Right atrium auricular region (tissue), 2 donors: ENCODE results near the gene TMEM184B. TPM values are rescaled to one million over a fixed set of nuclear protein-coding genes. Genes with fewer than 3 reads are reported as not detected.
A peak's percentile ranks its signal among the peaks of the same experiment; 100 is the strongest.

Source experiments
- DNase-seq: peaks from one replicate; pipeline ENCODE4 v3.0.0-alpha.2; 2019; ENCODE audit warnings: low spot score
- H3K27ac ChIP-seq, 2 donors: fragments of 200-600 bp; sonication (generic); 1 replicate in 1 of 2; 2 replicates in 1 of 2; pipeline ENCODE4 v1.5.1; 2016 to 2019
- H3K27me3 ChIP-seq, 2 donors: fragments of 200-600 bp; sonication (generic); one replicate each; pipeline versions ENCODE4 v1.5.1 to v1.6.0; 2017 to 2019
- H3K36me3 ChIP-seq: fragments of 200-600 bp; sonication (generic); one replicate; pipeline ENCODE4 v1.5.1; 2016
- H3K4me1 ChIP-seq, 2 donors: fragments of 200-600 bp; sonication (generic); one replicate each; pipeline versions ENCODE4 v1.5.1 to v1.6.0; 2017 to 2019
- H3K4me3 ChIP-seq, 2 donors: fragments of 200-600 bp; sonication (generic); 1 replicate in 1 of 2; 2 replicates in 1 of 2; pipeline ENCODE4 v1.5.1; 2017 to 2019; ENCODE audit warnings: mild to moderate bottlenecking in 1 of 2, moderate library complexity in 1 of 2
- H3K9me3 ChIP-seq, 2 donors: fragments of 200-600 bp; sonication (generic); one replicate each; pipeline ENCODE4 v1.5.1; 2019
- total RNA-seq, 2 donors: library from RNA; depleted of rRNA; stranded (reverse); fragments of >200 nt; gene quantifications; one replicate each; pipeline ENCODE4 v1.1.0, GENCODE V29; 2016
- TF ChIP-seq, protein P1 (sequence below), 2 donors: fragments of 200-600 bp; sonication (generic); IDR thresholded peaks; one replicate each; pipeline ENCODE4 v1.5.1; 2019; ENCODE audit warnings: antibody characterized with exemption in 2 of 2

The TMEM184B gene
- total RNA-seq, 2 donors from 2014 or later, result 51.2 to 76.1 TPM

DNA sequence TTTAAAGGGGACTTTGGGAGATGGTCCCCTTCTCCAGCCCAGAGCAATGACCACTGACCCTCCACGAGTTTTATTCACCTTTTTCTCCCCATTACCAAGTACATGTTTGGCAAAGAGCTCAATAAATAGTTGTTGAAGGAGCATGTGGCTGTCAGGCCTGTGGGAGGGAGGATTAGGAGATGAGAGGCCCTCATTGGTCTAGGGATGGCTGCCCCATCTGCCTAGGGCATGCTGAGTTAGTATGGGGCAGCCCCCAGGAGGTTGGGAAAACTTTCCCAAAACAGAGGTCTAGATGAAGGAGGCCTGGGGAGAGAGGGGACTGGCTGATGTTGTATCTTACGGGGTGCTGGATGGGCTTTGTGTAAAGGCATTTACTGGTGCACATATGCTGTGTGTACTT lies 60.4 kb downstream of the TMEM184B start:
- Histone ChIP-seq H3K4me1 (peaks cover 0 to 16% of the 10 kb centered on the region in 2 donors), H3K27ac (no peak overlapping the region), H3K9me3 (no peaks in the 10 kb centered on the region), H3K27me3 (no peaks in the 10 kb centered on the region), H3K36me3 (no peaks in the 10 kb centered on the region), H3K4me3 (no peak overlapping the region)
- TF ChIP-seq, protein P1, sequence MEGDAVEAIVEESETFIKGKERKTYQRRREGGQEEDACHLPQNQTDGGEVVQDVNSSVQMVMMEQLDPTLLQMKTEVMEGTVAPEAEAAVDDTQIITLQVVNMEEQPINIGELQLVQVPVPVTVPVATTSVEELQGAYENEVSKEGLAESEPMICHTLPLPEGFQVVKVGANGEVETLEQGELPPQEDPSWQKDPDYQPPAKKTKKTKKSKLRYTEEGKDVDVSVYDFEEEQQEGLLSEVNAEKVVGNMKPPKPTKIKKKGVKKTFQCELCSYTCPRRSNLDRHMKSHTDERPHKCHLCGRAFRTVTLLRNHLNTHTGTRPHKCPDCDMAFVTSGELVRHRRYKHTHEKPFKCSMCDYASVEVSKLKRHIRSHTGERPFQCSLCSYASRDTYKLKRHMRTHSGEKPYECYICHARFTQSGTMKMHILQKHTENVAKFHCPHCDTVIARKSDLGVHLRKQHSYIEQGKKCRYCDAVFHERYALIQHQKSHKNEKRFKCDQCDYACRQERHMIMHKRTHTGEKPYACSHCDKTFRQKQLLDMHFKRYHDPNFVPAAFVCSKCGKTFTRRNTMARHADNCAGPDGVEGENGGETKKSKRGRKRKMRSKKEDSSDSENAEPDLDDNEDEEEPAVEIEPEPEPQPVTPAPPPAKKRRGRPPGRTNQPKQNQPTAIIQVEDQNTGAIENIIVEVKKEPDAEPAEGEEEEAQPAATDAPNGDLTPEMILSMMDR (IDR thresholded peaks at IDR 0.05), result no peak
- no peak for DNase-seq

- H3K36me3 ChIP-seq, result no peaks in the 10 kb centered on the region
- TF ChIP-seq, protein P1 (IDR thresholded peaks at IDR 0.05), result no peak
- H3K27me3 ChIP-seq, result no peaks in the 10 kb centered on the region
- H3K4me1 ChIP-seq, result peaks cover 0 to 16% of the 10 kb centered on the region in 2 donors
- no peak overlapping the region for H3K4me3 ChIP-seq
- no peaks in the 10 kb centered on the region for H3K9me3 ChIP-seq
- H3K27ac ChIP-seq, result no peak overlapping the region
- no peak for DNase-seq
Measured at GRCh38 chr22:38211556-38211955, 61.3 kb downstream of the TMEM184B start.

DNA sequence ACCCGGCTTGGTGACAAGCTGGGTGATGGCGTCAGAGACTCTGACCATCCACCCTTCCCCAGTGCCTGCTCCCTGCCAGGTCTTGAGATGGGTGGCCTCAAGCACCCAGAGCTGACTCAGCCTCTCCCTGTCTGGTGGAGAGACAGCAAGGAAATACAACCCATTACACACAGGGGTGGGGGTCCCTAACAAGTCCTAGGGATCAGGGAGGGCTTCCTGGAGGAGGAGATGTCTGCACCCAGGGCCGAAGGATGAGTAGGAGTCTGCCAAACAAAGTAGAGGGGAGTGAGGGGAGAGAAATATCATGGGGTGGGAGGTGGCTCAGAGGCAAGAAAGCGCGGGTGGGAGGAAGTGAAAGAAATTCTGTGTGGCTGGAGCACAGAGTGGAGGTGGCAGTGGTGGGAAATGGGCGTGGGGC lies 64.2 kb downstream of the TMEM184B start:
- H3K27me3 ChIP-seq, result no peaks in the 10 kb centered on the region
- no peak overlapping the region for H3K27ac ChIP-seq
- no peaks in the 10 kb centered on the region for H3K9me3 ChIP-seq
- peaks cover 0 to 19% of the 10 kb centered on the region in 2 donors for H3K4me1 ChIP-seq
- TF ChIP-seq, protein P1 (IDR thresholded peaks at IDR 0.05), result no peak
- H3K4me3 ChIP-seq, result no peak overlapping the region
- no peak for DNase-seq
- H3K36me3 ChIP-seq, result no peaks in the 10 kb centered on the region

- Histone ChIP-seq H3K9me3 (no peaks in the 10 kb centered on the region), H3K27ac (no peak overlapping the region)
- TF ChIP-seq, protein P1 (IDR thresholded peaks at IDR 0.05), result no peak
Measured at GRCh38 chr22:38207898-38208432, 64.8 kb downstream of the TMEM184B start.

DNA sequence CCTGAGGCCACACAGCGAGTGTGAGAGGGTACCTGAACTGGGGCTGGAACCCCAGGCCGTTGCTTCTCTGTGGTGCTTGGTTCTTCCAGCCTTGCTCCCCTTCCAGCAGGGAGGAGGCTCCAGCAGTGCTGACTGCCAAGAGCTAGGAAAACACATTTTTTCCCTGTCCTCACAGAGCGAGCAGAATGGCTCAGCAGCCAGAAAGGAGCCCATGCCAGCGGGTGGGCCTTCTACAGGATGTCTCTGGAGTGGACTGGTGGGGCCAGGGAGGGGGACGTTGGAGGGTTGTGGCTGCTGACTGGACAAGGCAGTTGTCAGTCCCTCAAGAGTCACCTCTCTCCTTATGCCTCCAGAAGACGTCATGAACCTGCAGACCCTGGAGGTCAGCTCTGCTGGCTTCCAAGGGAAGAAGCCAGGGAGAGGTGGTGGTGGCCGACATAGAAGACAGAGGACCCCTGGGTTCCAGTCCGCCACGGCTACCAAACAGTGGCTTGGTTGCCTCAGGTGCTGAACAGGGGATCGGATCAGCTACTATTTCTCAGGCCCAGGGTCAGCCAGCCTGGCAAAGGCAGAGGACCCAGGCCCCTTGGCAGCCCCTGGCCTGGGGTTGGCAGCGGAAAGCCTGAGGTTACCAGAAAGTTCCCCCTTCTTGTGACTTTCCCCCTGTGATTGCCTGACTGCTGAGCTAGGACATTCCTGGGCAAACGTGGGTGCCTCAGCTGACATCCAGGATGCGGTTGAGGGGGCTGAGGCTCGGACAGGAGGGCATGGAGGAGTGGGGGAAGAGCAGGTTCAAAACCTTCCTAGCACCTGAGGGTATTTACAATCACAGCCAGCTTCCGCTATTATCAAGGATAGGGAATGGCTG lies 67.3 kb downstream of the TMEM184B start:
- H3K4me3 ChIP-seq, result no peak overlapping the region
- H3K27me3 ChIP-seq, result no peaks in the 10 kb centered on the region
- H3K9me3 ChIP-seq, result no peaks in the 10 kb centered on the region
- no peaks in the 10 kb centered on the region for H3K36me3 ChIP-seq
- TF ChIP-seq, protein P1 (IDR thresholded peaks at IDR 0.05), result no peak
- peak; percentile 91 for DNase-seq
- H3K4me1 ChIP-seq, result peaks cover 0 to 27% of the 10 kb centered on the region in 2 donors
- H3K27ac ChIP-seq, result peak overlapping the region; percentile 100

More at GRCh38 chr22:38207898-38208432, 64.8 kb downstream of the TMEM184B start:
- H3K4me3 ChIP-seq, result no peak overlapping the region
- no peaks in the 10 kb centered on the region for H3K36me3 ChIP-seq
- H3K4me1 ChIP-seq, result peaks cover 0 to 20% of the 10 kb centered on the region in 2 donors
- H3K27me3 ChIP-seq, result no peaks in the 10 kb centered on the region
- DNase-seq, result no peak
